Measurements from ENCODE around the gene OR56B1.
"Not testable (repeated sequence)": the region's sequence is repeated elsewhere in the genome, so short reads cannot be mapped to it uniquely, and the experiment has no call there.

OR56B1 gene

GRCh38 chr11:5736396-5736795 lies at the start of gene OR56B1:
OR56B1 (plus strand) TSS chr11:5736448; CDS start chr11:5736517, 69 bp downstream.
- no peak for DNase-seq (ENCODE audit: low read depth)

DNA sequence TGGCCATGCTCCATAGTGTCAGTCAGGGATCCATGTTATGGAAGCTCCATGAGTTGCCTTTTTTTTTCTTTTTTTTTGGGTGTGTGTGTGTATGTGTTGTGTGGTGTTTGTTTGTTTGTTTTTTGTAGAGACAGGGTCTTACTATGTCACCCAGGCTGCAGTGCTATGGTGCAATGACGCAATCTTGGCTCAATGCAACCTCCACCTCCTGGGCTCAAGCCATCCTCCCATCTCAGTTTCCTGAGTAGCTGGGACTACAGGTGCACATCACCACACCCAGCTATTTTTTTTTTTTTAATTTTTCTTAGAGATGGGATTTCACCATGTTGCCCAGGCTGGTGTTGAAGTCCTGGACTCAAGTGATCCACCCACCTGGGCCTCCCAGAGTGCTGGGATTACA lies 47.8 kb upstream of the OR56B1 start:
- DNase-seq (ENCODE audit: low read depth) = no peak

DNA sequence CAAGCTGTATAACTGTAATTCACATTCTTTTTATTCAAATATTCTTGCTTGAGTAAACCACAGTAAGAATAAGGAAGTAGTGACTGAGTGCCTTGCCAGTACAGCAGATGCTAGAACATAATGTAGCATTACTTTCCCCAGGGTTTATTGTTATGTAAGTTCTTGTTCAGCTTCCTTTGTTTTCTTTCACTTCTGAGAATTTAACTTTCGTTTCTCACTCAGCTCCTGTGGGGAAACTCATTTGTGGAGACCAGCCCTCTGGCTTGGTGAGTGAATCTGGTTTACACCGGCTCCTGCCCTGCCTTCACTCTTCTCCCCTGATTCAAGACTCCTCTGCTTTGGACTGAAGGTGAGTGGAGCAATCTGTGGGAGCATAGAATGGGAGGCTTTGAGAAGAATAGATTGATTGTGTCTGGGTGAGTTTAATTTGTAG lies 46.7 kb upstream of the OR56B1 start, which contains the start of gene TRIM22:
Gene TRIM22, plus strand, starts transcription at position 240 of the 433 bp plus-strand sequence. CDS start 6,443 bp downstream, outside the sequence.
- DNase-seq (ENCODE audit: low read depth) = peak; percentile 27

GRCh38 chr11:5690216-5690615 lies 46.0 kb upstream of the OR56B1 start:
- DNase-seq (ENCODE audit: low read depth) = no peak

DNA sequence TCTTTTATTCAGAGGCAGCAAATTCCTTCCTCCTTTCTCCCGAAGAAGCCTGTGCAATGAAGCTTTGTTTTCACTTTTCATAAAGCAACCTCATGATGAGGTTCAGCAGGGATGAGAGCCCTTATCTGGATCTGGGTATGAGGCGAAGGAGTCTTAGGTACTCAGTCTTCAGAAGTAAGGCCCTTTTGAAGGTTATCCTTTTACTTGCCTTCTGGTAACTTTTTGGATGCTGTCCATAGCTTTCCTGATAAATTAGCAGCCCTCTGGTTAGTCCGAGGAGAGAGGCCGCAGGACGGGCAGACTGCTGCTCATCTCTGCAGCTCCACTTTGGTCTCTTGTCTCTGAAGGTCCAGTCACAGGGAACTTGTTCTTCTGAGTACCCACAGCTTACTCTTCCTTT lies 45.5 kb upstream of the OR56B1 start:
- DNase-seq (ENCODE audit: low read depth) = no peak

GRCh38 chr11:5691238-5691963 lies 44.8 kb upstream of the OR56B1 start:
- not testable (repeated sequence) for DNase-seq (ENCODE audit: low read depth)

DNA sequence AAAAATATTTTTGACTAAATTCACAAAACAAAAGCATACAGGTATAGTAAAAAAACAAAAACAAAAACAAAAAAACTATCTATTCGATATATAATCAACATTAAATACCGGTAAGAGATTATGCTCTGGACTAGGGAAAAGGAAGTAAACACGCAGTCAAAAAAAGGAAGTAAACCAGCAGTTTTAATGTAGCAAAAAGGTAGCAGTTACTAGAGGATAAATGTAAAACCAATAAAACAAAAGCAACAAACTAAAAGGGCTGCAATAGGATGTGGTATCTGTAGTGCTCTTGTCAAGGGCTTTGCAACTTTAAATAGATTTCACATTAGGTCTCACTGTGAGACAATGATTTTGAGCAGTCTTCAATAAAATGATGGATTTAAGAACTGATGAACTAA lies 44.3 kb upstream of the OR56B1 start:
- no peak for DNase-seq (ENCODE audit: low read depth)

GRCh38 chr11:5694642-5695041 lies 41.6 kb upstream of the OR56B1 start:
- DNase-seq (ENCODE audit: low read depth) = no peak

DNA sequence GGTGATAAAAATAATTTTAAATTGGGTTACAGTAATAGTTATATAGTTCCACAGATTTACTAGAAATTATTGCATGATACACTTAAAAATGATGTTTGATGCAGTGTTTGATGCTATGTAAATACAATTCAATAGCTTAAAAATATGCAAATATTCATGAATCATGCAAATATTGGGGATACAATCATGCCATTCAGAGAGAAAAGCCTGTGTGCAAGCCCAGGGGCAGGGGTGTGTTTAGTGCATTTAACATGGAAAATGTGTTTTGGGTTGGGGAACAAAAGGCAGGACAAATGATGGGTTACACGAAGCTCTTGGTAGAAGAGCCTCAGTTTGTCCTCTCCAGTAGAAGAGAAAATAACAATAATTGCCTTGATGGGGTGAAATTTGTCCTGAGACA lies 40.7 kb upstream of the OR56B1 start:
- DNase-seq (ENCODE audit: low read depth) = no peak

GRCh38 chr11:5696210-5696609 lies 40.0 kb upstream of the OR56B1 start:
- no peak for DNase-seq (ENCODE audit: low read depth)

GRCh38 chr11:5698281-5698680 lies 38.0 kb upstream of the OR56B1 start:
- DNase-seq (ENCODE audit: low read depth) = no peak

DNA sequence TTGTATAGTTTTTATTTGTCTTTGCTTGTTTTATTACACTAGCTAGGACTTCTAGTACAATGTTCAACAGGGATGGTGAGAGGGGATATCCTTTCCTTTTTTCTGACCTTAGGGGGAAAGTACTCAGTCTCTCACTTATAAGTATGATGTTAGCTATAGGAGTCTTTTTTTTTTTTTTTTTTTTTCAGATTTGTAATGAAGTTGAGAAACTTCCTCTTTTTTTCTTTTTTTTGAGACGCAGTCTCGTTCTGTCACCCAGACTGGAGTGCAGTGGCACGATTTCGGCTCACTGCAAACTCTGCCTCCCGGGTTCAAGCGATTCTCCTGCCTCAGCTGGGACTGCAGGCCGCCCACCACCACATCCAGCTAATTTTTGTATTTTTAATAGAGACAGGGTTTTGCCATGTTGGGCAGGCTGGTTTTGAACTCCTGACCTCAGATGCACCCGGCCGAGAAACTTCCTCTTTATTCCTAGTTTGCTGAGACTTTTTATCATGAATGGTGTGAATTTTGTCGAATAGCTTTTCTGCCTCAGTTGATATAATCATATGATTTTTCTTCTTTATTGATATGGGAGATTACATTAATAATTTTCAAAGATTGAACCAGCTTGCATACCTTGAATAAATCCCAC lies 35.7 kb upstream of the OR56B1 start:
- DNase-seq (ENCODE audit: low read depth) = no peak

GRCh38 chr11:5701055-5701577 lies 35.1 kb upstream of the OR56B1 start:
- DNase-seq (ENCODE audit: low read depth) = no peak

GRCh38 chr11:5703741-5704536 lies 32.3 kb upstream of the OR56B1 start:
- DNase-seq (ENCODE audit: low read depth) = no peak

DNA sequence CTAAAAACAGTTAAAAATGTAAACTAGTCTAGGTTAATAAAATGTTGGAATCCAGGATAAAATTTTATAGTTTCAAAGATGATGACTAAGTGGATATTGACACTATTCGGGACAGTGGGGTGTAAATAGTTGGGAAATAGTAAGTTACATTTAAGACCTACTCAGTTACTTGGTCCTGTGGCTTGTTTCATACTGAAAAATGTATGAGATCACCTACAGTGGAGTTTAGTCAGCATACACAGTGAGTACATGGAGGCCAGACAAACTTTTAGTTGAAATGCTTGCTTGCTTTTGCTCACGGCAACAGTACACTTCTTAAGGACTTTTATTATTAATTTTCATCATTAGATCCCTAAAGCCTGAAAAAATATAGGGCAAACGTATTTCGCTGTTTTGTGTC lies 30.6 kb upstream of the OR56B1 start:
- no peak for DNase-seq (ENCODE audit: low read depth)

DNA sequence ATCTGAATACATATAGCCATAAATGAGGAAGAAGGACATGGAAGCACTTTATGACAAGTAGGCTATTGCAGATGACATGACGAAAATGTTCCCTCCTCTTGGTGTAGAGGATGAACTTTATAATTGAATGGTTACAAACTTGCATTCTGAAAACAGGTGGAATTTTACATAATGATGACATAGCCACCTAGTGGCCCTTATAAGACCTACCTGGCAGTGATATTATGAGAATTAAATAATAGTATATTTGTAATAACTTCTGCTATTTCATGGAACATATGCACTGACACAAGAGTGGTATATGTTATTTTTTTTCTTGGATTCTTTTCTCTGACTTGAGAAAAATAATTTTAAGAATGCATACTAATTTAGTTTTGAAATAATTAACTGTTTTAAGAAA lies 23.7 kb upstream of the OR56B1 start:
- no peak for DNase-seq (ENCODE audit: low read depth)

GRCh38 chr11:5713695-5714094 lies 22.6 kb upstream of the OR56B1 start:
- DNase-seq (ENCODE audit: low read depth) = no peak

- not testable (repeated sequence) for DNase-seq (ENCODE audit: low read depth)
Observed at GRCh38 chr11:5716518-5716917, 19.7 kb upstream of the OR56B1 start.

GRCh38 chr11:5719703-5720495 lies 16.3 kb upstream of the OR56B1 start:
- no peak for DNase-seq (ENCODE audit: low read depth)

- no peak for DNase-seq (ENCODE audit: low read depth)
Observed at GRCh38 chr11:5722622-5723021, 13.6 kb upstream of the OR56B1 start.

DNA sequence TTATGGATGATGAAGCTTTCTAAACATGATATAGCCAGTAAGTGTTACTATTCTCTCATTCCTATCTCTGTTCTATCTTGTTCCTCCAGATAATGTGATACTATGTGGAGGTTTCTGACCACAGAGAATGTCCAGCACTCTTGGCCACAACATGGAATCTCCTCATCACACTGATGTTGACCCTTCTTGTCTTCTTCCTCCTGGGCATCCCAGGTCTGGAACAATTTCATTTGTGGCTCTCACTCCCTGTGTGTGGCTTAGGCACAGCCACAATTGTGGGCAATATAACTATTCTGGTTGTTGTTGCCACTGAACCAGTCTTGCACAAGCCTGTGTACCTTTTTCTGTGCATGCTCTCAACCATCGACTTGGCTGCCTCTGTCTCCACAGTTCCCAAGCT lies 9.9 kb upstream of the OR56B1 start:
- DNase-seq (ENCODE audit: low read depth) = no peak

GRCh38 chr11:5727691-5728090 lies 8.6 kb upstream of the OR56B1 start:
- no peak for DNase-seq (ENCODE audit: low read depth)
